ENCODE measurements around the gene LARP4.

The LARP4 gene

GRCh38 chr12:50514526-50515276 lies 114.0 kb downstream of the LARP4 start:
- no peak for TF ChIP-seq REST (IDR thresholded peaks at IDR 0.05; ENCODE audit: insufficient read depth in 1 of 2, low read depth in 2 of 2, low read length in 2 of 2)
- TF ChIP-seq FOXP2 (optimal IDR thresholded peaks at IDR 0.05; ENCODE audit: borderline replicate concordance, extremely low read depth, extremely low read length, insufficient read depth), result no peak
- no peak for TF ChIP-seq POLR2AphosphoS5 (IDR thresholded peaks at IDR 0.05; ENCODE audit: low read depth, low read length)
- no peak for TF ChIP-seq TAF1 (IDR thresholded peaks at IDR 0.05; ENCODE audit: borderline replicate concordance, insufficient read depth, low read length)
- no peak for TF ChIP-seq SIN3A (IDR thresholded peaks at IDR 0.05; ENCODE audit: borderline replicate concordance, insufficient read depth, low read length)

- no peak for TF ChIP-seq POLR2AphosphoS5 (IDR thresholded peaks at IDR 0.05; ENCODE audit: low read depth, low read length)
- no peak for TF ChIP-seq FOXP2 (optimal IDR thresholded peaks at IDR 0.05; ENCODE audit: borderline replicate concordance, extremely low read depth, extremely low read length, insufficient read depth)
- no peak for TF ChIP-seq REST (IDR thresholded peaks at IDR 0.05; ENCODE audit: insufficient read depth in 1 of 2, low read depth in 2 of 2, low read length in 2 of 2)
- TF ChIP-seq TAF1 (IDR thresholded peaks at IDR 0.05; ENCODE audit: borderline replicate concordance, insufficient read depth, low read length), result no peak
- no peak for TF ChIP-seq SIN3A (IDR thresholded peaks at IDR 0.05; ENCODE audit: borderline replicate concordance, insufficient read depth, low read length)
Observed at GRCh38 chr12:50515587-50515986, 114.9 kb downstream of the LARP4 start.

- TF ChIP-seq SIN3A (IDR thresholded peaks at IDR 0.05; ENCODE audit: borderline replicate concordance, insufficient read depth, low read length) (no peak), TAF1 (IDR thresholded peaks at IDR 0.05; ENCODE audit: borderline replicate concordance, insufficient read depth, low read length) (no peak), REST (IDR thresholded peaks at IDR 0.05; ENCODE audit: insufficient read depth in 1 of 2, low read depth in 2 of 2, low read length in 2 of 2) (no peak), POLR2AphosphoS5 (IDR thresholded peaks at IDR 0.05; ENCODE audit: low read depth, low read length) (no peak), FOXP2 (optimal IDR thresholded peaks at IDR 0.05; ENCODE audit: borderline replicate concordance, extremely low read depth, extremely low read length, insufficient read depth) (no peak)
Observed at GRCh38 chr12:50517421-50518048, 116.8 kb downstream of the LARP4 start.

DNA sequence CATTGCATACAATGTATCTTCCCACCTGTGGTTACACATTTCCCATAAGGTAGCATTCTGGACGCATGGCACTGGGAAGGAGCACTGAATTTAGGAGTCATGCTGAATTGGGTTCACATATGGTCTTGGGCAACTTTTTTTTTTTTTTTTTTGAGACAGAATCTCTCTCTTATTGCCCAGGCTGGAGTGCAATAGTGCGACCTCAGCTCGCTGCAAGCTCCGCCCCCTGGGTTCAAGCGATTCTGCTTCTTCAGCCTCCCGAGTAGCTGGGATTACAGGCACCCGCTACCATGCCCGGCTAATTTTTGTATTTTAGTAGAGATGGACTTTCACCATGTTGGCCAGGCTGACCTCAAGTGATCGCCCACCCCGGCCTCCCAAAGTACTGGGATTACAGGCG lies 117.4 kb downstream of the LARP4 start:
- TF ChIP-seq SIN3A (IDR thresholded peaks at IDR 0.05; ENCODE audit: borderline replicate concordance, insufficient read depth, low read length) (no peak), POLR2AphosphoS5 (IDR thresholded peaks at IDR 0.05; ENCODE audit: low read depth, low read length) (no peak), REST (IDR thresholded peaks at IDR 0.05; ENCODE audit: insufficient read depth in 1 of 2, low read depth in 2 of 2, low read length in 2 of 2) (no peak), TAF1 (IDR thresholded peaks at IDR 0.05; ENCODE audit: borderline replicate concordance, insufficient read depth, low read length) (no peak), FOXP2 (optimal IDR thresholded peaks at IDR 0.05; ENCODE audit: borderline replicate concordance, extremely low read depth, extremely low read length, insufficient read depth) (no peak)
